Esophagus muscularis mucosa (tissue), 4 donors: ENCODE measurements around the gene STON2. TPM values are rescaled to one million over a fixed set of nuclear protein-coding genes. Genes with fewer than 3 reads are reported as not detected.
A peak's percentile ranks its signal among the peaks of the same experiment; 100 is the strongest.

Source experiments
- DNase-seq: peaks from one replicate; pipeline ENCODE4 v3.0.0-alpha.2; 2017; ENCODE audit errors: extremely low spot score
- H3K27ac ChIP-seq, 4 donors: fragments of 200-600 bp; sonication (generic); replicated peaks in 1 of 4; 1 replicate in 3 of 4; 2 replicates in 1 of 4; pipeline ENCODE4 v1.5.1; 2016 to 2019; ENCODE audit warnings: mild to moderate bottlenecking in 1 of 4
- H3K27me3 ChIP-seq, 4 donors: fragments of 200-600 bp; sonication (generic); one replicate each; pipeline versions ENCODE4 v1.5.1 to v1.6.0; 2016 to 2019
- H3K36me3 ChIP-seq, 4 donors: fragments of 200-600 bp; sonication (generic); one replicate each; pipeline ENCODE4 v1.5.1; 2016 to 2019
- H3K4me1 ChIP-seq, 4 donors: fragments of 200-600 bp; sonication (generic); one replicate each; pipeline ENCODE4 v1.5.1; 2016 to 2019
- H3K4me3 ChIP-seq, 4 donors: fragments of 200-600 bp; sonication (generic); 1 replicate in 2 of 4; 2 replicates in 2 of 4; pipeline ENCODE4 v1.5.1; 2016 to 2019; ENCODE audit warnings: mild to moderate bottlenecking in 4 of 4, moderate library complexity in 1 of 4
- H3K9me3 ChIP-seq, 4 donors: fragments of 200-600 bp; sonication (generic); 1 replicate in 3 of 4; 2 replicates in 1 of 4; pipeline ENCODE4 v1.5.1; 2016 to 2019
- CTCF ChIP-seq, 3 experiments: fragments of 200-600 bp in 2 of 3; fragments of 450-650 bp in 1 of 3; sonication (generic) in 2 of 3; IDR thresholded peaks; one replicate each; pipeline ENCODE4 v1.5.1; 2017 to 2019; ENCODE audit warnings: antibody characterized with exemption in 3 of 3, mild to moderate bottlenecking in 2 of 3, moderate library complexity in 1 of 3
- EP300 ChIP-seq: sonication (generic); formaldehyde crosslinking; IDR thresholded peaks from one replicate; pipeline ENCODE4 v1.6.1; 2017; ENCODE audit warnings: antibody characterized with exemption
- POLR2A ChIP-seq: fragments of 450-650 bp; IDR thresholded peaks from one replicate; pipeline ENCODE4 v1.6.1; 2017; ENCODE audit warnings: antibody characterized with exemption, moderate library complexity, mild to moderate bottlenecking, low read depth
- POLR2AphosphoS5 ChIP-seq, 2 donors: sonication (generic); formaldehyde crosslinking; IDR thresholded peaks; one replicate each; pipeline ENCODE4 v1.6.1; 2017; ENCODE audit warnings: antibody characterized with exemption in 2 of 2
- WGBS: methylation state at CpG from one replicate; pipeline ENCODE4 v1.1.5; 2018; 5-methylcytosine and 5-hydroxymethylcytosine counted together
- intact Hi-C: fragments of 100-400 bp; cut with DNase I; formaldehyde crosslinking; loops from one replicate; pipeline ENCODE4 v1.15.1; 2023
- total RNA-seq, 4 donors: library from RNA; depleted of rRNA; stranded (reverse); fragments of >200 nt; gene quantifications; one replicate each; pipeline versions ENCODE4 v1.1.0 to v1.2.1, GENCODE V29; 2016

STON2 gene
- total RNA-seq, 4 donors from 2014 or later, result 7.6 to 9.6 (median 8.8) TPM

GRCh38 chr14:81298911-81299310, 101.2 kb downstream of the STON2 start:
- H3K36me3 ChIP-seq, result no peaks in the 10 kb centered on the region
- H3K9me3 ChIP-seq, result no peaks in the 10 kb centered on the region
- TF ChIP-seq EP300 (no peak), POLR2AphosphoS5 (IDR thresholded peaks at IDR 0.05) (no peak), CTCF (IDR thresholded peaks at IDR 0.05) (no peak), POLR2A (no peak)
- 82% methylated on average over 2 of the region's 2 CpGs for WGBS
- no peaks in the 10 kb centered on the region for H3K27me3 ChIP-seq
- H3K4me3 ChIP-seq, result no peak overlapping the region
- intact Hi-C loops, result no loop called here
- no peak overlapping the region for H3K27ac ChIP-seq
- no peak for DNase-seq
- H3K4me1 ChIP-seq, result no peaks in the 10 kb centered on the region

DNA sequence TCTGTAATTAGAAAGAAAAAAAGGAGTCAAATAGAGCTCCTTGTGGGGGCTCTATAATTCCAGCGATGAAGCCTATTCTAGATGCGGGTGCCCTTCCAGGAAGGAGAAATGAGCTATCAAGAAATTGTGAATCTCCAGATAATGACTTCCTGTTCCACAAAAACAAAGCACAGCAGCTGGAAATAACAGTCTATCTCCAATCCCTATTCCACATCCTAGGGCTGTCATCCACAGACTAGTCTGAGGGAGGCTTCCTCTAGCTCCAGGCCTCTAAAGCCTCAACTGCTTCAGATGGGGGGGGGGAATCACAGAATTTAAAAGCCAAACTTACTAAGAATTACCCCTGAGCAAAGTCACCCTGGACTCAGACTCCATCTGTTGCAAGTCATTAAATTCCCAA, 102.0 kb downstream of the STON2 start:
- WGBS, result 68% methylated on average over 2 of the region's 2 CpGs
- no peak for DNase-seq
- Histone ChIP-seq H3K4me3 (no peak overlapping the region), H3K27ac (no peak overlapping the region), H3K27me3 (no peaks in the 10 kb centered on the region), H3K4me1 (no peaks in the 10 kb centered on the region), H3K36me3 (no peaks in the 10 kb centered on the region), H3K9me3 (no peaks in the 10 kb centered on the region)
- intact Hi-C loops, result no loop called here
- TF ChIP-seq POLR2AphosphoS5 (IDR thresholded peaks at IDR 0.05) (no peak), CTCF (IDR thresholded peaks at IDR 0.05) (no peak), EP300 (no peak), POLR2A (no peak)

GRCh38 chr14:81295958-81296923, 103.9 kb downstream of the STON2 start:
- DNase-seq, result no peak
- WGBS, result 68% methylated on average over 4 of the region's 4 CpGs
- no peaks in the 10 kb centered on the region for H3K9me3 ChIP-seq
- no peaks in the 10 kb centered on the region for H3K4me1 ChIP-seq
- no peak for TF ChIP-seq CTCF (IDR thresholded peaks at IDR 0.05)
- no peak for TF ChIP-seq POLR2AphosphoS5 (IDR thresholded peaks at IDR 0.05)
- no peak for TF ChIP-seq EP300
- no peak for TF ChIP-seq POLR2A
- intact Hi-C loops, result no loop called here
- no peaks in the 10 kb centered on the region for H3K36me3 ChIP-seq
- H3K27me3 ChIP-seq, result no peaks in the 10 kb centered on the region
- no peak overlapping the region for H3K4me3 ChIP-seq
- no peak overlapping the region for H3K27ac ChIP-seq

GRCh38 chr14:81289516-81289915, 110.6 kb downstream of the STON2 start:
- TF ChIP-seq POLR2AphosphoS5 (IDR thresholded peaks at IDR 0.05), result no peak
- TF ChIP-seq EP300, result no peak
- TF ChIP-seq POLR2A, result no peak
- no peak for TF ChIP-seq CTCF (IDR thresholded peaks at IDR 0.05)
- Histone ChIP-seq H3K36me3 (no peaks in the 10 kb centered on the region), H3K4me1 (no peaks in the 10 kb centered on the region), H3K4me3 (no peak overlapping the region), H3K27ac (no peak overlapping the region), H3K9me3 (no peaks in the 10 kb centered on the region), H3K27me3 (no peaks in the 10 kb centered on the region)
- 81% methylated on average over 6 of the region's 6 CpGs for WGBS
- peak; percentile 70 for DNase-seq
- intact Hi-C loops, result no loop called here
